ENCODE results near the gene ZDHHC17. TPM values are rescaled to one million over a fixed set of nuclear protein-coding genes. Genes with fewer than 3 reads are reported as not detected.

ZDHHC17 gene
- total and polyA plus RNA-seq, 11 donors, result 9.4 to 29.6 (median 18.0) TPM

- no peaks in the 10 kb centered on the region for H3K9me3 ChIP-seq
- no peak overlapping the region for H3K27ac ChIP-seq
- H3K4me3 ChIP-seq, result no peak overlapping the region
- H3K4me1 ChIP-seq, result peaks cover 0 to 14% (median 0%) of the 10 kb centered on the region in 12 donors
- TF ChIP-seq CTCF (IDR thresholded peaks at IDR 0.05) (no peak), POLR2A (IDR thresholded peaks at IDR 0.05) (no peak)
- no peak for ATAC-seq
- intact Hi-C loops (cut with DNase I), result no loop called here
- DNase-seq, result no peak
- 61 to 67% (median 65%) methylated on average over 4 of the region's 4 CpGs for WGBS, 4 donors
- no peaks in the 10 kb centered on the region for H3K36me3 ChIP-seq
- H3K27me3 ChIP-seq, result no peaks in the 10 kb centered on the region
These were observed 137.9 kb downstream of the ZDHHC17 start for GRCh38 chr12:76901628-76902380.

Other genes with a start within 250 kb of the ZDHHC17 start
- gene OSBPL8, start 204.3 kb upstream of the ZDHHC17 start, total RNA-seq, result 10 to 100 TPM; 27.9 to 58.7 (median 46.4) TPM
- 10 to 100 TPM in 1 of 2 donors, 1 to 10 TPM in 1; 4.5 to 20.7 TPM for gene OSBPL8, start 204.3 kb upstream of the ZDHHC17 start, polyA plus RNA-seq
- gene CSRP2, start 114.9 kb downstream of the ZDHHC17 start, total RNA-seq, result 10 to 100 TPM; 16.2 to 36.7 (median 24.0) TPM
- 10 to 100 TPM; 34.0 to 41.6 TPM for gene CSRP2, start 114.9 kb downstream of the ZDHHC17 start, polyA plus RNA-seq